ENCODE measurements around the gene TRIM8. TPM values are rescaled to one million over a fixed set of nuclear protein-coding genes. Genes with fewer than 3 reads are reported as not detected.

TRIM8 gene
- total and polyA plus RNA-seq, 9 of the 15 experiments (the other 6 are each of a cell fraction or from before 2014, with no cell fraction given): 1.7 to 26.0 (median 9.1) TPM

- no peak overlapping the region for H3K27ac ChIP-seq (ENCODE audit: extremely low read depth, low read depth, low read length)
- no peak for DNase-seq (ENCODE audit: extremely low read depth in 1 of 4, low spot score in 3 of 4)
- H3K79me2 ChIP-seq (ENCODE audit: control insufficient read depth, insufficient read depth, low read length): no peaks in the 10 kb centered on the region
- CTCF ChIA-PET (ENCODE audit: low intra/inter-chr PET ratio): no interaction called here
- peaks cover 0 to under 1% of the 10 kb centered on the region in 2 experiments; a peak in 2 of 5 replicates for H3K4me1 ChIP-seq (replicated peaks in 1 of 2; ENCODE audit: control insufficient read depth in 2 of 2, insufficient read depth in 2 of 2, low read length in 2 of 2)
- H3K9me3 ChIP-seq (replicated peaks; ENCODE audit: control insufficient read depth, insufficient read depth, low read depth, low read length): no peaks in the 10 kb centered on the region
- 16% methylated on average over 4 of the region's 4 CpGs for WGBS (ENCODE audit: insufficient coverage, low coverage, missing lambda C conversion rate)
- no peak for TF ChIP-seq MCM2 (IDR thresholded peaks at IDR 0.05; ENCODE audit: low read depth)
- TF ChIP-seq ZNF184 (CRISPR knock-in tag; IDR thresholded peaks at IDR 0.05): no peak
- TF ChIP-seq ZNF316 (IDR thresholded peaks at IDR 0.05): no peak
- TF ChIP-seq ADNP (tag; IDR thresholded peaks at IDR 0.05): no peak
- TF ChIP-seq FOXP1 (CRISPR knock-in tag; IDR thresholded peaks at IDR 0.05): no peak
- no peak for TF ChIP-seq SNIP1 (IDR thresholded peaks at IDR 0.05; ENCODE audit: low read depth)
- H3K4me2 ChIP-seq (ENCODE audit: insufficient read depth, low read length): no peak overlapping the region
- 0 out of 3 replicates have a peak, but pooled peaks cover 3% of the 10 kb centered on the region for H3K36me3 ChIP-seq (ENCODE audit: control insufficient read depth, insufficient read depth, low read length)
- intact Hi-C loops (cut with micrococcal nuclease): no loop called here
- H3K9ac ChIP-seq (ENCODE audit: insufficient read depth in 1 of 2, low read depth in 2 of 2, low read length in 2 of 2): no peak overlapping the region
- 0 out of 2 replicates have a peak overlapping the region, but pooled peaks have one; percentile 55 for H2AFZ ChIP-seq (ENCODE audit: low read depth, low read length)
- H4K20me1 ChIP-seq (replicated peaks; ENCODE audit: control insufficient read depth, insufficient read depth, low read length): no peaks in the 10 kb centered on the region
- BruUV-seq (replicated peaks): no TSS peak
- no peaks in the 10 kb centered on the region for H3K27me3 ChIP-seq (ENCODE audit: control insufficient read depth in 2 of 2, insufficient read depth in 2 of 2, low read length in 2 of 2)
- in situ Hi-C loops (cut with MboI): no loop called here
- POLR2A ChIA-PET: interaction anchor here (0.5 to 1.2 kb wide), 4 partner anchors 9 to 29 kb away, joined by 3 to 5 read pairs (median 4); partner anchors contain the start of gene TRIM8
- H3K9me1 ChIP-seq (ENCODE audit: control insufficient read depth, insufficient read depth, low read length): no peaks in the 10 kb centered on the region
- H3K4me3 ChIP-seq: no peak overlapping the region
- no peak for FAIRE-seq
- peak; percentile 45 for ATAC-seq
These were observed 8.9 kb upstream of the TRIM8 start for GRCh38 chr10:102635377-102635776.

- Histone ChIP-seq H3K36me3 (ENCODE audit: control insufficient read depth, insufficient read depth, low read length) (no peaks in the 10 kb centered on the region), H3K9me1 (ENCODE audit: control insufficient read depth, insufficient read depth, low read length) (no peaks in the 10 kb centered on the region), H3K4me2 (ENCODE audit: insufficient read depth, low read length) (peak overlapping the region; percentile 6; the same call in 1 of the 2 replicates), H3K4me3 (no peak overlapping the region), H3K27ac (ENCODE audit: extremely low read depth, low read depth, low read length) (no peak overlapping the region), H3K27me3 (ENCODE audit: control insufficient read depth in 2 of 2, insufficient read depth in 2 of 2, low read length in 2 of 2) (no peaks in the 10 kb centered on the region), H4K20me1 (replicated peaks; ENCODE audit: control insufficient read depth, insufficient read depth, low read length) (no peaks in the 10 kb centered on the region), H3K4me1 (replicated peaks in 1 of 2; ENCODE audit: control insufficient read depth in 2 of 2, insufficient read depth in 2 of 2, low read length in 2 of 2) (peaks cover 2 to 21% of the 10 kb centered on the region in 2 experiments; a peak in 3 of 5 replicates), H3K9me3 (replicated peaks; ENCODE audit: control insufficient read depth, insufficient read depth, low read depth, low read length) (no peaks in the 10 kb centered on the region), H3K79me2 (ENCODE audit: control insufficient read depth, insufficient read depth, low read length) (peaks cover 17% of the 10 kb centered on the region), H2AFZ (ENCODE audit: low read depth, low read length) (peak overlapping the region; percentile 24; the same call in 1 of the 2 replicates), H3K9ac (ENCODE audit: insufficient read depth in 1 of 2, low read depth in 2 of 2, low read length in 2 of 2) (no peak overlapping the region)
- in situ Hi-C loops (cut with MboI) (no loop called here), intact Hi-C loops (cut with micrococcal nuclease) (no loop called here)
- WGBS (ENCODE audit: insufficient coverage, low coverage, missing lambda C conversion rate): 0% methylated on average over 2 of the region's 2 CpGs
- no TSS peak for BruUV-seq (replicated peaks)
- ChIA-PET CTCF (ENCODE audit: low intra/inter-chr PET ratio) (no interaction called here), POLR2A (interaction anchor here (0.6 kb wide), 2 partner anchors 25 to 28 kb away, joined by 3 to 4 read pairs; no protein-coding TSS in a partner anchor)
- ATAC-seq (no peak), FAIRE-seq (peak; percentile 46), DNase-seq (ENCODE audit: extremely low read depth in 1 of 4, low spot score in 3 of 4) (peak in 1 of 4 experiments; percentile 30)
- TF ChIP-seq GABPB1 (CRISPR knock-in tag; IDR thresholded peaks at IDR 0.05): no peak
- no peak for TF ChIP-seq FOXP4 (CRISPR knock-in tag; IDR thresholded peaks at IDR 0.05; ENCODE audit: borderline replicate concordance)
- TF ChIP-seq CBFA2T2 (conservative IDR thresholded peaks at IDR 0.05): peak; percentile 39; the same call in 1 of the 2 replicates
- TF ChIP-seq FOXO4 (CRISPR knock-in tag; IDR thresholded peaks at IDR 0.05): no peak
- TF ChIP-seq SMC3 (conservative IDR thresholded peaks at IDR 0.05; ENCODE audit: insufficient read depth, low read depth, low read length): no peak
- TF ChIP-seq DPF2 (IDR thresholded peaks at IDR 0.05): no peak
- no peak for TF ChIP-seq NR2C1 (IDR thresholded peaks at IDR 0.05)
- TF ChIP-seq NR2C1 (tag; IDR thresholded peaks at IDR 0.05): no peak
- peak; percentile 20; the same call in 1 of the 2 replicates for TF ChIP-seq GATA2 (CRISPR knock-in tag; IDR thresholded peaks at IDR 0.05)
- no peak for TF ChIP-seq YBX1 (IDR thresholded peaks at IDR 0.05)
These were observed 4.7 kb upstream of the TRIM8 start for GRCh38 chr10:102639537-102639936.
